Kidney tubule cell (primary cell): ENCODE measurements around the gene ADAMTS9.
A peak's percentile ranks its signal among the peaks of the same experiment; 100 is the strongest.
"Not testable (repeated sequence)": the region's sequence is repeated elsewhere in the genome, so short reads cannot be mapped to it uniquely, and the experiment has no call there.

Experiments
- DNase-seq: peaks from one replicate; pipeline ENCODE4 v3.0.0-alpha.2; 2018; ENCODE audit warnings: low spot score

ADAMTS9 gene

DNA sequence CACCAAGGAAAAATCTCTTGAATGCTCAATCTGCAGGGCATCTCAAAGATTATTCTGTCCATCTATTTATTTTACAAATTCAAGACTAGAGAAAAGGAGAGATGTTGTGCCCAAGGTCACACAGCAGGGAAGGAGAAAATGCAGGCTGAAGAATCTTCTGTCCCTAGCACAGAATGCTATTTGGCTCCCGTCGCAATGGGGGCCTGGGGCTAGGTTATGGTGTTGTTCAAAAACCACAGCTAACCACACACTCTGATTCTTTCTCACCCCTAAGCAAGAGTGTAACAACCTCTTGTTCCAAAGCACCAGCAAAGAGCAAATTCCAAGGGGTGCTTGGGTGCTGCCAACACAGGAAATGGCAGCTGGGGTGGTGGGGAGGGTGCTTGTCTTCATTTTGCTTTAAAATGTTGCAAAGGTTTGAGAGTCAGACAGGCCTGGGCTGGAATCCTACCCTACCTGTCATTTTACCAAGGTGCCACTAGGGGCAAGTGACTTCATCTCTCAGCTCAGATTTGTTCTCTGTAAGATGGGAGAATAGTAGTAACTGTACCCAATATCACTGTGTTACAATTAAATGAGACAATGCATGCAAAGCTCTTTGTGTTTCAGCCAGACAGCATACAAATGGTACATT, 112.5 kb downstream of the ADAMTS9 start:
- peak; percentile 54 for DNase-seq

GRCh38 chr3:64574194-64574593, 113.6 kb downstream of the ADAMTS9 start:
- DNase-seq: no peak

DNA sequence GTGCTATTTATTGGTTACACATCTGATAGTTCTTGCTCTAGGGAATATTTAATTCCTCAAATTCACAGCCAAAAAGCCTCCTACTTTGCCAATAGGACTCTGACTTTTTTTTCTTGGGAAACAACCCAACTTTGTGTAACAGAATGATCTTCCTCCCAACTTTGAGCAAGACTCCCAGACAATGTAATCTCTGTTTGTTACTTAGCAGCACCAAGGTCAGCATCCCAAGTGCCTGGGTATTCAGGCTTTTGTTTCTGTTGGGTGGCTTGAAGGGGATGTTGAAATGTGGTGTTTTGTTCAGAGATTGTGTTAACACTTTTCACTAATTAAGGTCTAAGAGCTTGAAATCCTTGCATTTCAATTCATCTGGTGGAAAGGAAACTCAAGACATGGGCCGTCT, 115.8 kb downstream of the ADAMTS9 start:
- no peak for DNase-seq

- no peak for DNase-seq
Observed at GRCh38 chr3:64568895-64569517, 118.8 kb downstream of the ADAMTS9 start.

DNA sequence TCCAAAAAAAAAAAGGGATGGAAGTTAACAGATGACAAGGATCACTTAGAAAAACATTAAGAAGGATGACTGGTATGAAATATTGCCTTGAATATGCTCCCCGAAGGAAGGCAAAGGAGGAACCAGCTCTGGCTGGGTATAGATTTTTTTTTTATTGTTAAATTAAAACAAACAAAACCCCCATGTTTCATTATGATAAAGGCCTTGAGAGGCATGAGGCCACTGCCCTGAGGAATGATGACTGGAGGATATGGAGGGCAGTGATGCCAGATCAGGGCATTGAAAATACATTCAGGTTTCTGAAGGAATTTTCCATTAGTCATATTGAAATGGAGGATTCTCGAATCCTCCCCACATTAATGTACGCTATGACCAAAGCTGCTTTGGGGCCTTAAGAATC, 120.9 kb downstream of the ADAMTS9 start:
- no peak for DNase-seq

- no peak for DNase-seq
Observed at GRCh38 chr3:64563751-64564150, 124.0 kb downstream of the ADAMTS9 start.

DNA sequence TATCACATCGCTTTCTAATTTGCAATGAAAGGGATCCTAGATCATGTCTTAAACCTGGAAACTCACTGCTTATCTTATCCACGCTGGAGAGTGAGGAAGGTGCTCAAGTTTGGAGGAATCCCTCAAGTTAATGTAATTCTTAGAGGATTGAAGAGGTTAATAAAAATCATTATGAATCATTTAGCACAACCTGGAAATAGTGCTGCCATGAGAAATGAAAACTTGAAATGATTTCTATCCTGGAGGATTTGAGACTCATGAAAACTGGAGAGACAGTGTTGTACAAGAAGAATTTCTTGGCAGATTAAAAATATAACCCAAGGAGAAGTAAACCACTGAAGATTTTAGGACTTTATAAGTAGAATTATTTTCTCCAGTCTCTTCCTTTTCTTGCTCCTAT, 125.9 kb downstream of the ADAMTS9 start:
- no peak for DNase-seq

DNA sequence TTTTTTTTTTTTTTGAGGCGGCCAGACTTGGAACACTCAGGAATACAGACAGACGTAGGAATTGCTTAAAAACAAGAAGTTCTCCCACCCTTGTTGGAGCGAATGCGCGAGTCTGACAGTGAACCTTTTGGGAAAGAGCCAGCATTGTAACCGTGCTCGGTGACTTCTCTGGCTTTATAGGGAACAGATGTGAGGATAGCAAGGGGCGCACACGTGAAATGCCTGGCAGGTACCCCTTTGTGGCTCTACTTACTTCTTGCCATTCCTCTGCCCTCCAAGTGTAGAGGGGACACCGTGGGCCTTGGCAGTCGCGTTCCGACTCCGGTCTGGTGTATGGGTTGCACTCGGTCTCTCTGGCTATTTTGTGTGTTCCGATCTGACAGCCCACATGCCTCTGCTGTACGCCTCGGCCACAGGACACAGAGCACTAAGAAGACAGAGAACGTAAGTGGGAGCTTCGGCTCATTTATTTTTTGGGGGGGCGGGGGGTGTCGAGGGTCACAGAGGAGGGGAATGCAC, 126.4 kb downstream of the ADAMTS9 start:
- DNase-seq: no peak

- DNase-seq: no peak
Observed at GRCh38 chr3:64560791-64561190, 127.0 kb downstream of the ADAMTS9 start.

- no peak for DNase-seq
Observed at GRCh38 chr3:64559588-64559987, 128.2 kb downstream of the ADAMTS9 start.

DNA sequence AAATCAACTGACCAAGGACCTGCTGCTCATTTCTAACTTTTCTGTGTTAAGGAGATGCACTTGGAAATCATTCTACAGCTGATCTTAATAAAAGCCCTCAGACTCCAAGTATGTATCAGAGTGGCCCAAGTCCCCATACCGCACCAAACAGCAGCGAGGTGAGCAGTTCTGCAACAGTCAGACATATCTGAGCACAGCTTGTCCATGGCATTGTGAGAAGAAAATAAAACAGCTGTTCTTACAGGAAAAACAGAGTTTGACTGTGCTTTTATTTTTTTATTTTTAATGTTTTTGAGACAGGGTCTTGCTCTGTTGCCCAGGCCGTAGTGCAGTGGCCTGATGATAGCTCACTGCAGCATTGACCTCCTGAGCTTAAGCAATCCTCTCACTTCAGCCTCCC, 131.8 kb downstream of the ADAMTS9 start:
- no peak for DNase-seq

- no peak for DNase-seq
Observed at GRCh38 chr3:64555351-64555750, 132.4 kb downstream of the ADAMTS9 start.

GRCh38 chr3:64554096-64554920, 133.5 kb downstream of the ADAMTS9 start:
- DNase-seq: peak; percentile 65

- DNase-seq: no peak
Observed at GRCh38 chr3:64552966-64553365, 134.8 kb downstream of the ADAMTS9 start.

- no peak for DNase-seq
Observed at GRCh38 chr3:64552160-64552559, 135.6 kb downstream of the ADAMTS9 start.

DNA sequence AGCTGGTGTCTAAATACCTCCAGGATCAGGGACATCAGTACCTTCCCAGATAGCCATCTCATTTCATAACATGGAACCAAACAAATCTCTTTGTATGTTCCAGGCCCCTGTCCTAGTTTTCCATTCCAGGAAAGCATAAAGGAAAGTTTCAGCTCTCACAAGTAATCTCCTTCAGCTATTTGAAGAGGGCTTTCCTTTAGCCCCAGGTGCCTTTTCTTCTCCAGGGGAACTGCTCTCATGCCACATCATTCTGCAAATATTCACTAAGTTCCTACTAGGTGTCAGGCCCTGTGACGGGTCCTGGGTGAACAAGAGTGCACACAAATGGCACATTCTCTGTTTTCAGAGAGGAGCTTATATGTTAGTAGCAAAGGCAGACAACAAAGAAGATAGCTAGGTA, 136.1 kb downstream of the ADAMTS9 start:
- no peak for DNase-seq

DNA sequence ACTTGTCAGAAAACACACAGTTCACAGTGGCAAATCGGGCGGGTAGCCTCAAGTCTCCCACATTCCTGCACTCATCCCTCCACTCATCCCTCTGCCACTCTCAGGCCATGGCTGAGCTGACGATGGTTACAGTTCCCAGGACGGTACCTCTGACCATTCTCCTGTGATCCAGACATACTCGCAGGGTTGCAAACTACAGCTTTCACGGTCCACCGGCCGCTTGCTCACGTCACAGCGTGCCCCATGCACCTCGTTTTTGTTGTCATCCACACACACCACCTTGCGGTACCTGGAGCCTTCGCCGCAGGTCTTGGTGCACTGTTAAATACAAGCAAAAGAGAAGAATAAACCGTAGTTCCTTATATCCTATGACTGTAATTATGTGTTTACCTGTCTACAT, 137.1 kb downstream of the ADAMTS9 start:
- DNase-seq: no peak

- no peak for DNase-seq
Observed at GRCh38 chr3:64549869-64550268, 137.9 kb downstream of the ADAMTS9 start.

- DNase-seq: no peak
Observed at GRCh38 chr3:64548200-64548889, 139.5 kb downstream of the ADAMTS9 start.

- DNase-seq: no peak
Observed at GRCh38 chr3:64546856-64547255, 140.9 kb downstream of the ADAMTS9 start.

- not testable (repeated sequence) for DNase-seq
Observed at GRCh38 chr3:64545239-64545638, 142.6 kb downstream of the ADAMTS9 start.

DNA sequence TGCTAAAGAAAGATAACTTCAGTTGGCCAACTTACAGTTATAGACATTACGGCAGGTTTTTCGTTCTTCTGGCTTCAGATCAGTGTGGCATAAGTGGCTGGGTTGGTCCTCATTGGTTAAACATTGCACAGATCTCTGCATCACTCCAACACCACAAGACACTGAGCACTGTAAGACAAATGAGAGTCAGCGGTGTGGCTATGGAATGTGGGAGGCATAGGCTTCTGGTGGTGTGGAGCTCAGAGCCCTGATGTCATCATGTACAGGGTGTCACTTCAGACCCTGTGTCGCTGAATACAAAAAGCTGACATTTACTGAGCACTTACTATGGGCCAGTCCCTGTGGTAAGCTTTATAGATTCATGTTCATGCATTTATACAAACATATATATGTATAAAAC, 146.0 kb downstream of the ADAMTS9 start:
- peak; percentile 67 for DNase-seq
